Tongue (tissue), 2 donors: ENCODE measurements around the gene CSAG1. TPM values are rescaled to one million over a fixed set of nuclear protein-coding genes. Genes with fewer than 3 reads are reported as not detected.
"Not testable (repeated sequence)": the region's sequence is repeated elsewhere in the genome, so short reads cannot be mapped to it uniquely, and the experiment has no call there.

Experiments used
- DNase-seq: peaks from one replicate; pipeline ENCODE4 v3.0.0-alpha.2; 2015
- total RNA-seq: library from RNA; depleted of rRNA; stranded (reverse); fragments of >200 nt; gene quantifications from one replicate; pipeline ENCODE4 v1.2.3, GENCODE V29; 2014

Gene CSAG1, protein sequence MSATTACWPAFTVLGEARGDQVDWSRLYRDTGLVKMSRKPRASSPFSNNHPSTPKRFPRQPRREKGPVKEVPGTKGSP
- not detected for total RNA-seq

DNA sequence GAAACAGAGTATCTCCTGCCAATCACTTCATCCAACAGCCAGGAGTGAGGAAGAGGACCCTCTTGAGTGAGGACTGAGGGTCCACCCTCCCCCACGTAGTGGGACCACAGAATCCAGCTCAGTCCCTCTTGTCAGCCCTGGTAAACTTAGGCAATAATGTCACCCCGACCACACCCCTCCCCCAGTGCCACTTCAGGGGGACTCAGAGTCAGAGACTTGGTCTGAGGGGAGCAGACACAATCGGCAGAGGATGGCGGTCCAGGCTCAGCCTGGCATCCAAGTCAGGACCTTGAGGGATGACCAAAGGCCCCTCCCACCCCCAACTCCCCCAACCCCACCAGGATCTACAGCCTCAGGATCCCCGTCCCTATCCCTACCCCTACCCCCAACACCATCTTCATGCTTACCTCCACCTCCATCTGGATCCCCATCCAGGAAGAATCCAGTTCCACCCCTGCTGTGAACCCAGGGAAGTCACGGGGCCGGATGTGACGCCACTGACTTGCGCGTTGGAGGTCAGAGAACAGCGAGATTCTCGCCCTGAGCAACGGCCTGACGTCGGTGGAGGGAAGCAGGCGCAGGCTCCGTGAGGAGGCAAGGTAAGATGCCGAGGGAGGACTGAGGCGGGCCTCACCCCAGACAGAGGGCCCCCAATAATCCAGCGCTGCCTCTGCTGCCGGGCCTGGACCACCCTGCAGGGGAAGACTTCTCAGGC lies at the start of gene CSAG1, which contains the start of gene MAGEA12:
TSS of gene CSAG1 (minus strand) at position 461 of the 715 bp plus-strand sequence. CDS start 1,261 bp downstream, outside the sequence.
TSS of gene MAGEA12 (plus strand) at position 497 of the 715 bp plus-strand sequence. CDS start 2,405 bp downstream, outside the sequence.
- DNase-seq = no peak

DNA sequence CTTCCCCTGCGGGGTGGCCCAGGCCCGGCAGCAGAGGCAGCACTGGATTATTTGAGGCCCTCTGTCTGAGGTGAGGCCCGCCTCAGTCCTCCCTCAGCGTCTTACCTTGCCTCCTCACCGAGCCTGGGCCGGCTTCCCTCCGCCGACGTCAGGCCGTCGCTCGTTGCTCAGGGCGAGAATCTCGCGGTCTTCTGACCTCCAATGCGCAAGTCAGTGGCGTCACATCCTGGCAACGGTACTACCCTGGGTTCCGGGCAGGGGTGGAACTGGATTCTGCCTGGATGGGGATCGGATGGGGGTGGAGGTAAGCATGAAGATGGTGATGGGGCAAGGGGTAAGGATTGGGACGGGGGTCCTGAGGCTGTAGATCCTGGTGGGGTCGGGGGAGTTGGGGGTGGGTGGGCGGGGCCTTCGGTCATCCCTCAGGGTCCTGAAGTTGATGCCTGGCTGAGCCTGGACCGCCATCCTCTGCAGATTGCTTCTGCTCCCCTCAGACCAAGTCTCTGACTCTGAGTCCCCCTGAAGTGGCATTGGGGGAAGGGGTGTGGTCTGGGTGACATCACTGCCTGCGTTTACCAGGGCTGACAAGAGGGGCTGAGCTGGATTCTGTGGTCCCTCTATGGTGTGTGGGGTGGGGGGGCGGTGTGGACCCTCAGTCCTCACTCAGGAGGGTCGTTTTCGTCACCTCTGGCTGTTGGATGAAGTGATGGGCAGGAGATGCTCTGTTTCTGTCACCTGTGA lies 36.2 kb upstream of the CSAG1 start, which contains the start of gene MAGEA6:
TSS of gene MAGEA6 (minus strand) at position 141 of the 741 bp plus-strand sequence. CDS start 2,039 bp downstream, outside the sequence.
- not testable (repeated sequence) for DNase-seq

DNA sequence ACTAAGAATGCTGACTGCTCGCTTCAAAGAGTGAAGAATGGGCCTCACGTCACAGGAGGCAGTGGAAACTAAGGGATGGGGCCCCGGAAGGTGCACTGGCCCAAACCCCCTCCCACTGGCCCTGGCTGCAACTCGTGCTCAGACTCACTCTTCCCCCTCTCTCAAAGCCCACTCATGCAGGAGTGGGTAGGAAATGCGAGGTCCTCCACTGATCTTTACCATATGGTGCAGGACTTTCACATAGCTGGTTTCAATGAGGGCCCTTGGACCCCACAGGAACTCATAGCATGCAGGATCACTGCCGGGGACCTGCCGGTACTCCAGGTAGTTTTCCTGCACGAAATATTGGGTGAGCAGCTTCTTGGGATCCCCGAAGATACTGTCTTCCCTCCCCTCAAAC lies 33.0 kb upstream of the CSAG1 start:
- not testable (repeated sequence) for DNase-seq

- DNase-seq = not testable (repeated sequence)
These were observed 28.1 kb upstream of the CSAG1 start for GRCh38 chrX:152761582-152761981.

DNA sequence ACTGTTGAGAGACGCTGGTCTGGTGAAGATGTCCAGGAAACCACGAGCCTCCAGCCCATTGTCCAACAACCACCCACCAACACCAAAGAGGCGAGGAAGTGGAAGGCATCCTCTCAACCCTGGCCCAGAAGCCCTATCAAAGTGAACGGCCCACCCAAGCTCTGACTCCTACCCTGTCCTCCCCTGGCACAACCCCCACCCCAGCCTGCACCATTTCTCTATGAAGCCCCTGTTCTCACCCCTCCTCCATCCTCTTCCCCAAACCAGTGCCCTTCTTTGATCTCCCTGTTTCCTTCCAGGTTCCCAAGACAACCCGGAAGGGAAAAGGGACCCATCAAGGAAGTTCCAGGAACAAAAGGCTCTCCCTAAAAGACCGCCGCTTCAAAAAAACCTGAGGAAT lies 26.0 kb upstream of the CSAG1 start:
- not testable (repeated sequence) for DNase-seq

DNA sequence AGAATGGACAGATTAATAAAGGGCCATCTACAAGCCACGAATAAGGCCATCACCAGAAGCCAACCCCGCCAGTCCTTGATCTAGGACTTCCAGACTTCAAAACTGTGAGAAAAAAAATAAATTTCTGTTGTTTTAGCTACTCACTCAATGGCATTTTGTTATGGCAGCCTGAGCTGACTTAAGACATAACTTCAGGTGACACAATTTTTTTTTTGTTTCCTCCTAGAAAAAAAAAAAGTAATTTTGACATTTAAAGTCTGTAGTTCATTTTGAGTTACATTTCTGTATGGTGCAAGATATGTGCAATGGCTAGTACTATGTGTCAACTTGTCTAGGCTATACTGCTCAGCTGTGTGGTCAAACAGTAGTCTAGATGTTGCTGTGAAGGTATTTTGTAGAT lies 25.4 kb upstream of the CSAG1 start, which contains the start of gene CSAG3:
TSS of gene CSAG3 (plus strand) at position 301 of the 400 bp plus-strand sequence.
- not testable (repeated sequence) for DNase-seq

- DNase-seq = not testable (repeated sequence)
These were observed 21.4 kb upstream of the CSAG1 start for GRCh38 chrX:152754871-152755270.

DNA sequence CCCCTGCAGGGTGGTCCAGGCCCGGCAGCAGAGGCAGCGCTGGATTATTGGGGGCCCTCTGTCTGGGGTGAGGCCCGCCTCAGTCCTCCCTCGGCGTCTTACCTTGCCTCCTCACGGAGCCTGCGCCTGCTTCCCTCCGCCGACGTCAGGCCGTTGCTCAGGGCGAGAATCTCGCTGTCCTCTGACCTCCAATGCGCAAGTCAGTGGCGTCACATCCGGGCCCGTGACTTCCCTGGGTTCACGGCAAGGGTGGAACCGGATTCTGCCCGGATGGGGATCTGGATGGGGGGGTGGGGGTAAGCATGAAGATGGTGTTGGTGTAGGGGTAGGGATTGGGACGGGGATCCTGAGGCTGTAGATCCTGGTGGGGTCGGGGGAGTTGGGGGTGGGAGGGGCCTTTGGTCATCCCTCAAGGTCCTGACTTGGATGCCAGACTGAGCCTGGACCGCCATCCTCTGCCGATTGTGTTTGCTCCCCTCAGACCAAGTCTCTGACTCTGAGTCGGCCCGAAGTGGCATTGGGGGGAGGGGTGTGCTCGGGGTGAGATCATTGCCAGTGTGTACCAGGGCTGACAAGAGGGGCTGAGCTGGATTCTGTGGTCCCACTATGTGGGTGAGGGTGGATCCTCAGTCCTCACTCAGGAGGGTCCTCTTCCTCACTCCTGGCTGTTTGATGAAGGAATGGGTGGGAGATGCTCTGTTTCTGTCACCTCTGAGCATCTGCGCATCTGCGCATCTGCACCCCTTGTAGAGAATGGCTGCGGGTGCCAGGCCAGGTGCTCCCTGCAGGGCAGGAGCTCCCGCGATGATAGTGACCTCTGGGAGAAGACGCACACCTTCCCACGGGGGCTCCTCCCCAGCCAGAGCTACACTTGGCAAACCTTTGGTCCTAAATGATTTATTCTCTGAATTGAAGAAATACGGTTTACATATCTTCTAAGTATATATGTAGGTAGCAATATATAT lies 20.4 kb upstream of the CSAG1 start, which contains the start of gene MAGEA2:
TSS of gene MAGEA2 (minus strand) at position 157 of the 965 bp plus-strand sequence. CDS start 2,479 bp downstream, outside the sequence.
- not testable (repeated sequence) for DNase-seq

DNA sequence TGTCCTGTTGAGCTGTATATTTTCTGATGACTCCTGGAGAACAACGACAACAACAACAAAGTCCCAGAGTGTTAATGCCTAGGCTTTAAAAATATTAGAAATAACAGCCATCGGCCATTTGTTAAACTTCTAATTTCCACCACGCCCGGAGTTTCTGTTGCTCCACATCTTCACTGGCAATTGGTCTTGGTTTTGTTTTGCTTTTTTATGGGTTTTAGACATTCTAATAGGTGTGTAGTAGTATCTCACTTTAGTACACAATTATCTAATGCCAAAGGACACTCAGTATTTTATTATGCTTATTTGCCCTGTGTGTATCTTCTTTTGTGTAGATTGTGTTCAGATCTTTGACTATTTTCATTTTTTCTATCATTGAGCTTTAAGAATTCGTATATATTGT lies 5.0 kb upstream of the CSAG1 start:
- DNase-seq = no peak

DNA sequence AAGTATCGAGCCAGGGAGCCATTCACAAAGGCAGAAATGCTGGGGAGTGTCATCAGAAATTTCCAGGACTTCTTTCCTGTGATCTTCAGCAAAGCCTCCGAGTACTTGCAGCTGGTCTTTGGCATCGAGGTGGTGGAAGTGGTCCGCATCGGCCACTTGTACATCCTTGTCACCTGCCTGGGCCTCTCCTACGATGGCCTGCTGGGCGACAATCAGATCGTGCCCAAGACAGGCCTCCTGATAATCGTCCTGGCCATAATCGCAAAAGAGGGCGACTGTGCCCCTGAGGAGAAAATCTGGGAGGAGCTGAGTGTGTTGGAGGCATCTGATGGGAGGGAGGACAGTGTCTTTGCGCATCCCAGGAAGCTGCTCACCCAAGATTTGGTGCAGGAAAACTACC lies 3.0 kb upstream of the CSAG1 start:
- DNase-seq = not testable (repeated sequence)

GRCh38 chrX:152735860-152736511 lies 2.5 kb upstream of the CSAG1 start:
- DNase-seq = no peak

- DNase-seq = no peak
These were observed 1.6 kb upstream of the CSAG1 start for GRCh38 chrX:152735101-152735500.

DNA sequence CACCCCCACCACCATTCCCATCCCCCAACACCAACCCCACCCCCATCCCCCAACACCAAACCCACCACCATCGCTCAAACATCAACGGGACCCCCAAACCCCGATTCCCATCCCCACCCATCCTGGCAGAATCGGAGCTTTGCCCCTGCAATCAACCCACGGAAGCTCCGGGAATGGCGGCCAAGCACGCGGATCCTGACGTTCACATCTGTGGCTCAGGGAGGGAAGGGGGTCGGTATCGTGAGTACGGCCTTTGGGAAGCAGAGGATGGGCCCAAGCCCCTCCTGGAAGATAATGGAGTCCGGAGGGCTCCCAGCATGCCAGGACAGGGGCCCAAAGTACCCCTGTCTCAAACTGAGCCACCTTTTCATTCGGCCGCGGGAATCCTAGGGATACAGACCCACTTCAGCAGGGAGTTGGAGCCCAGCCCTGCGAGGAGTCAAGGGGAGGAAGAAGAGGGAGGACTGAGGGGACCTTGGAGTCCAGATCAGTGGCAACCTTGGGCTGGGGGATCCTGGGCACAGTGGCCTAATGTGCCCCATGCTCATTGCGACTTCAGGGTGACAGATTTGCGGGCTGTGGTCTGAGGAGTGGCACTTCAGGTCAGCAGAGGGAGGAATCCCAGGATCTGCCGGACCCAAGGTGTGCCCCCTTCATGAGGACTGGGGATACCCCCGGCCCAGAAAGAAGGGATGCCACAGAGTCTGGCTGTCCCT lies 780 bp upstream of the CSAG1 start:
- not testable (repeated sequence) for DNase-seq

DNA sequence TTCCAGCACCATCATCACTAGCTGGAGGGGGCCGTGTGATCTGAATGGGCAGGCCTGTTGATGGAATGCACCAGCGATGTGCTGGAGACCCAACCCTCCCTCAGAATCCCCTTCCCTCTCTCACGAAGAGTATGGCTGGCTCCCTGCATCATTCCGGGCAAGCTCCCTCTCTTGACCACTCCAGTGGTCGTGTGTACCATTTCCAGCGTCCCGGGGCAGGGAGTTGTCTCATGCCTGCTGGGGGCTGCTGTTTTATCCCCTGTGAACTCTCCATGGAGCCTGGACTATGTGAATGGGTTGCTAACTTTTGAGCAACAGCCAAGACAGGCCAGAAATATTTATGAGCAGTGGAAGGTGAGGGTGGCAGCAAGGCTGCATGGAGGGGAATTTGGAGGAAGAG lies 8.1 kb downstream of the CSAG1 start:
- no peak for DNase-seq

- DNase-seq = not testable (repeated sequence)
These were observed 19.4 kb downstream of the CSAG1 start, which contains the start of gene MAGEA2B for GRCh38 chrX:152713815-152714787. TSS of gene MAGEA2B (plus strand) at chrX:152714628. CDS start at chrX:152717107, 2,479 bp downstream.

DNA sequence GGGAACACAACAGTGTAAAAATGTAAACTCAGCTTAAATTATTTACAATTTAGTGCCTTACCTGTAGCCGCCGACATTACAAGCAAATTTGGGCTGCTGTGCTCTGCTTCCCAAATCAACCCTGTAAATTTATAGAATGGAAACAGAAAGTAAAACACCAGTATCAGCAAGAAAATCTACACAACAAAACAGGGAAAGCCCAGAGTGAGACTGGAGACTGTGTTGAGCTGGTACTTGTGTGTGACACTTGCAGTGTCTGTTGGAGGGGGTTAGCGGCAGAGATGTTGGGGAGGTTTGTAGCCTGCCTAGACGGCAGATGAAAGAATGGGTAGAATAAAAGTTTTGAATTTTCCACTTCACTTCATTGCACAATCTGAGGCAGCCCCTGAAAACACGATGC lies 20.3 kb downstream of the CSAG1 start:
- DNase-seq = not testable (repeated sequence)

- DNase-seq = not testable (repeated sequence)
These were observed 24.3 kb downstream of the CSAG1 start, which contains the start of gene CSAG2 for GRCh38 chrX:152709173-152709572. TSS of gene CSAG2 (minus strand) at chrX:152709273. CDS start at chrX:152709112, 161 bp downstream.

- not testable (repeated sequence) for DNase-seq
These were observed 27.0 kb downstream of the CSAG1 start for GRCh38 chrX:152706500-152706899.

DNA sequence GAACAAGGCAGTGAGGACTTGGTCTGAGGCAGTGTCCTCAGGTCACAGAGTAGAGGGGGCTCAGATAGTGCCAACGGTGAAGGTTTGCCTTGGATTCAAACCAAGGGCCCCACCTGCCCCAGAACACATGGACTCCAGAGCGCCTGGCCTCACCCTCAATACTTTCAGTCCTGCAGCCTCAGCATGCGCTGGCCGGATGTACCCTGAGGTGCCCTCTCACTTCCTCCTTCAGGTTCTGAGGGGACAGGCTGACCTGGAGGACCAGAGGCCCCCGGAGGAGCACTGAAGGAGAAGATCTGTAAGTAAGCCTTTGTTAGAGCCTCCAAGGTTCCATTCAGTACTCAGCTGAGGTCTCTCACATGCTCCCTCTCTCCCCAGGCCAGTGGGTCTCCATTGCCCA lies 33.1 kb downstream of the CSAG1 start:
- not testable (repeated sequence) for DNase-seq
